Left lung (tissue), 10 donors: ENCODE data around the gene CARD9. TPM values are rescaled to one million over a fixed set of nuclear protein-coding genes. Genes with fewer than 3 reads are reported as not detected.
"Not testable (repeated sequence)": the region's sequence is repeated elsewhere in the genome, so short reads cannot be mapped to it uniquely, and the experiment has no call there.

Source experiments
- ATAC-seq: fragments of 200-7000 bp; cut with Tn5 transposase; one replicate; pipeline ENCODE4 v1.9.1; 2020; ENCODE audit warnings: moderate library complexity
- DNase-seq, 4 donors: peaks; one replicate each; pipeline ENCODE4 v3.0.0-alpha.2; 2013 to 2020
- H3K27ac ChIP-seq, 2 donors: fragments of 200-600 bp; sonication (generic) in 1 of 2; one replicate each; pipeline versions ENCODE4 v1.5.0 to v1.8.0; 2020 to 2021
- H3K27me3 ChIP-seq, 2 donors: fragments of 200-600 bp; sonication (generic) in 1 of 2; one replicate each; pipeline versions ENCODE4 v1.5.0 to v1.8.0; 2020 to 2021
- H3K36me3 ChIP-seq, 2 donors: fragments of 200-600 bp; sonication (generic) in 1 of 2; one replicate each; pipeline versions ENCODE4 v1.5.0 to v1.8.0; 2020 to 2021
- H3K4me1 ChIP-seq, 2 donors: fragments of 200-600 bp; one replicate each; pipeline ENCODE4 v1.8.0; 2021
- H3K4me3 ChIP-seq, 2 donors: fragments of 200-600 bp; sonication (generic) in 1 of 2; one replicate each; pipeline versions ENCODE4 v1.5.0 to v1.8.0; 2020 to 2021; ENCODE audit warnings: mild to moderate bottlenecking in 1 of 2
- H3K9me3 ChIP-seq, 2 donors: fragments of 200-600 bp; sonication (generic) in 1 of 2; one replicate each; pipeline versions ENCODE4 v1.5.0 to v1.8.0; 2020 to 2021
- intact Hi-C, 2 donors: fragments of 100-400 bp; cut with DNase I; formaldehyde crosslinking; loops; one replicate each; pipeline versions ENCODE4 v1.11.2 to v1.14.2; 2022
- polyA plus RNA-seq, 6 donors: library from polyadenylated mRNA; unstranded; fragments of 120-200 nt; gene quantifications; one replicate each; pipeline ENCODE4 v1.2.1, GENCODE V29; 2013; ENCODE audit not compliant: insufficient read length in 6 of 6
- total RNA-seq, 2 donors: library from RNA; stranded (reverse); fragmentation: NEBNext Ultra II Directional; extraction: Animal tissue kit (Norgen Biotek cat#: 25700); gene quantifications; one replicate each; pipeline ENCODE4 v1.2.1, GENCODE V29; 2021
- TF ChIP-seq, protein P1 (sequence below), 2 donors: fragments of 200-600 bp; sonication (generic) in 1 of 2; IDR thresholded peaks; one replicate each; pipeline versions ENCODE4 v1.5.0 to v1.8.0; 2021; ENCODE audit warnings: antibody characterized with exemption in 2 of 2
- donor health status: DM: no; HTN: yes; CAD: no.
- donor health status: DM: no; HTN: no; CAD: no.

The CARD9 gene
- total and polyA plus RNA-seq, 8 donors, result 0.66 to 11.1 (median 1.4) TPM

DNA sequence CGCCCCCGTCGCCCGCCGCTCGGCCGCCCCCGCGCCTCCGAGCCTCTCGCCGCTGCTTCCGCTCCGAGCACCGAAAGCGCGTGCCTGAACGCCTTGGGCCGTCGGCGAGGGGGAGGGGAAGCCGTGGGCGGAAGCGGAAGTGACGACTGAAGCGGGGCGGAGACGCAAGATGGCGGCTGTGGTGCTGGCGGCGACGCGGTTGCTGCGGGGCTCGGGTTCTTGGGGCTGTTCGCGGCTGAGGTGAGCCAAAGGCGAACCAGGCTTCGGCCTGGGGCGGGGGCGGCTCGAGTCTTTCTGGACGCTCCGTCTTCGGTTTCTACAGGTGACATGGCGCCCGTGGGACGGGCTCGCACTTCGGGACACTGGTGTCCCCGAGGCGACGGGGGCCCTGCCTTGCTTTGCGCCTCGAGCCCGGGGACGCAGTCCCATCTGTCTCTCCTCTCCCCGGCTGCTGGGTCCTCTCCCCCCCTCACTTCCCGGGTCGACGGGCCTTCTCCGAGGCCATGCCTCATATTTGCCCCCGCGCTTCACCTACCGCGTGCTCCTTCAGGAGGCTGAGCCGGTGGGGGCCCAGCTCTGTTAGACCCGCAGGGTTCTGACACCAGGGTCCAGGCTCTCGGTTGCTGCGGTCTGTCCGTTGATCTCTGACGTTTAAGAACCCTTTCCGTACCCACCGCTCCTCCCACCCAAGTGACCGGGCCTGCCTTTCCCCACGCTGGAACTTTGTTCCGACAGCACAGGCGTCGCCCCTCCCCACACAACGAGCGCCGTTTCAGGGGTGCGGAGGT, 37.2 kb upstream of the CARD9 start, which contains the start of the genes ENTR1 and PMPCA:
ENTR1 (minus strand) TSS at position 115 of the 788 bp plus-strand sequence. CDS start 217 bp downstream, outside the sequence.
PMPCA (plus strand) TSS at position 159 of the 788 bp plus-strand sequence; CDS start at position 170, 11 bp downstream.
- intact Hi-C loops, result no loop called here
- peak; percentile 93 for ATAC-seq
- peaks cover 0 to 61% of the 10 kb centered on the region in 2 donors for H3K36me3 ChIP-seq
- peaks cover 20 to 32% of the 10 kb centered on the region in 2 donors for H3K4me1 ChIP-seq
- no peaks in the 10 kb centered on the region for H3K9me3 ChIP-seq
- peak within 1 kb of the TSS; percentile 73 to 97 for H3K4me3 ChIP-seq
- peak within 1 kb of the TSS; percentile 71 to 86 for H3K27ac ChIP-seq
- TF ChIP-seq, protein P1, sequence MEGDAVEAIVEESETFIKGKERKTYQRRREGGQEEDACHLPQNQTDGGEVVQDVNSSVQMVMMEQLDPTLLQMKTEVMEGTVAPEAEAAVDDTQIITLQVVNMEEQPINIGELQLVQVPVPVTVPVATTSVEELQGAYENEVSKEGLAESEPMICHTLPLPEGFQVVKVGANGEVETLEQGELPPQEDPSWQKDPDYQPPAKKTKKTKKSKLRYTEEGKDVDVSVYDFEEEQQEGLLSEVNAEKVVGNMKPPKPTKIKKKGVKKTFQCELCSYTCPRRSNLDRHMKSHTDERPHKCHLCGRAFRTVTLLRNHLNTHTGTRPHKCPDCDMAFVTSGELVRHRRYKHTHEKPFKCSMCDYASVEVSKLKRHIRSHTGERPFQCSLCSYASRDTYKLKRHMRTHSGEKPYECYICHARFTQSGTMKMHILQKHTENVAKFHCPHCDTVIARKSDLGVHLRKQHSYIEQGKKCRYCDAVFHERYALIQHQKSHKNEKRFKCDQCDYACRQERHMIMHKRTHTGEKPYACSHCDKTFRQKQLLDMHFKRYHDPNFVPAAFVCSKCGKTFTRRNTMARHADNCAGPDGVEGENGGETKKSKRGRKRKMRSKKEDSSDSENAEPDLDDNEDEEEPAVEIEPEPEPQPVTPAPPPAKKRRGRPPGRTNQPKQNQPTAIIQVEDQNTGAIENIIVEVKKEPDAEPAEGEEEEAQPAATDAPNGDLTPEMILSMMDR (IDR thresholded peaks at IDR 0.05), result no peak
- no peaks in the 10 kb centered on the region for H3K27me3 ChIP-seq
- DNase-seq, result peak; percentile 89 to 99 (median 94)

DNA sequence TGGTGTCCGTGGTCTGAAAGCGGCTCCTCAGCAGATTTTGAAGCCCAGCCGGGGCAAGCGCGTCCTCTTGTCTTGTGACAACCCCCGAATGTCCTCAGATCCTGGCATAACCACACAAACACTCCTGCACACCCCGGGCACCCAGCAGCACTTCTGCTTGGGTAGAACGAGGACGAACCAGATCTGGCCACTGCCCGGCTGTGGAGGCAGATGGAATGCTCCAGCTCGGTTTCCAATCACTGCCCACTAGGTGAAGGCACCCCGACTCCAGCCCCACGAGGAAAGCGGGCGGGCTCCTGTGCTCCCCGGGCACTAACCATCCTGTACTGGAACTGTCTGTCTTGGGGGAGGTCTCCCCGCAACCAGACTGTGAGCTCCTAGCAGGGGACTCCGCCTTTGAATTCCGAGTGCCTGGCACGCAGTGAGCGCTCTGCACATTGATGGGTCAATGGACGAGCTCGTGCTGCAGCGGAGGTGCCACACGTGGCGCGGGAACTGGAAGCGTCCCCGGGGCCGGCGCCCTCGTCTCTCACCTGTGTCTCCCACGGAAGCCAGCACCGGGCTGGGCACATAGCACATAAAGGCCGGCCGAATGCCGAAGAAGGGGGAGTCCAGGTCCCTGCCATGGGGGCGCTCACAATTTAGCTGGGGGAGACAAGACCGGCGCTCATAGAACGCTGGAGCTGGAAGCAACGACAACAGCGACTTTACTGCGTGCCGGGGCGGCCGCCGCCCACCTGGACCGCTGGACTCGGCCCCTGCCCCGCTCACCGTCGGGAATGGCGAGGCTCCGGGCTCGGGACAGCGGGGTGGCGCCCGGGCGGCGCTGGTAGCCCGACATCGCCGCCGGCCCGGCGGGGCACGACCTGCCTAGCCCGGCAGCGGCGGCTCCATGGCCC, 36.3 kb upstream of the CARD9 start:
- Histone ChIP-seq H3K4me1 (peaks cover 20 to 32% of the 10 kb centered on the region in 2 donors), H3K4me3 (peak overlapping the region; percentile 69 to 97), H3K27ac (peak overlapping the region; percentile 13 to 86), H3K27me3 (no peaks in the 10 kb centered on the region), H3K36me3 (peaks cover 0 to 61% of the 10 kb centered on the region in 2 donors), H3K9me3 (no peaks in the 10 kb centered on the region)
- peak; percentile 54 for ATAC-seq
- intact Hi-C loops, result no loop called here
- peak in 2 of 4 donors; percentile 48 to 84 for DNase-seq
- TF ChIP-seq, protein P1 (IDR thresholded peaks at IDR 0.05), result no peak

DNA sequence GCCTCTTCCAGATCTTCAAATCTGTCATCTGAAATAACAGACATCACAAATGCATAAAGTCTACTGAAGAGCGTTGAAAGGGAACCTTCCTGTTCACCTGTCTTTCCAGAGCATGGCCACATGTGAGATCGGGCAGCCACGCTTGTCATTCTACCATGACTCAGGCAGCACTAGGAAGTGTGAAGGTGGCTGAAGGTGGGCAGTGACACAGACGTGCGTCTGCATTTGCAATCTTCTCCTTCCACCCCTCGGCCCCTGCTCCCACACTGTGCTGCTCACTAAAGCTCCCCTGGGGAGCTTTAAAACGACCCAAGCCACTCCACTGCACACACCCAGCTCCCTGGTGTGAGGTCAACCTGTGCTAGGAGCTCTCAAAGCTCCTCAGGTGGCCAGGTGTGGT, 34.4 kb upstream of the CARD9 start:
- peaks cover 20 to 32% of the 10 kb centered on the region in 2 donors for H3K4me1 ChIP-seq
- H3K4me3 ChIP-seq, result no peak overlapping the region
- DNase-seq (no peak), ATAC-seq (no peak)
- H3K36me3 ChIP-seq, result peaks cover 0 to 58% of the 10 kb centered on the region in 2 donors
- no peak overlapping the region for H3K27ac ChIP-seq
- intact Hi-C loops, result no loop called here
- TF ChIP-seq, protein P1 (IDR thresholded peaks at IDR 0.05), result no peak
- no peaks in the 10 kb centered on the region for H3K9me3 ChIP-seq
- H3K27me3 ChIP-seq, result no peaks in the 10 kb centered on the region

DNA sequence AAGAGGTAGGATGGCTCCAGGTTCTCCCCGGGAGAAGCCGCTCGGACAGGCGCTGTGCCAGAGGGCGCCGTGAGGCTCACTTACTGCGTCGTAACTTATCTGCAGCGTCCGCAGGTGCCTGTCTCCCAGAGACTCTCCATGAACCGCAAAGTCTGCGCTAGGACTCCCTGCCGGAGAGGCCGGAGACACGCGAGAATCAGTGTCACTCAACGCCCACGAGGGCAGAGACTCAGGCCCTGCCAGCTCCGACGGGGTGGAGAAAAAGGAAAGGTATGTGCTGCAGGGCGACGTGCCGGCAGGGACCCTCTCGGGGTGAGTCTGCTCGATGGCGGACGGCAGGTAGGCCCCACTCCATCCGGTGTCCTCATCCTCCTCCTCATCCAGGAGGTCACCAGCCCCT, 33.6 kb upstream of the CARD9 start:
- H3K4me3 ChIP-seq, H3K27me3 ChIP-seq, intact Hi-C loops, ATAC-seq, H3K9me3 ChIP-seq, H3K27ac ChIP-seq: not testable (repeated sequence)
- DNase-seq, result peak in 1 of 4 donors; percentile 57
- peaks cover 0 to 55% of the 10 kb centered on the region in 2 donors for H3K36me3 ChIP-seq
- H3K4me1 ChIP-seq, result peaks cover 20 to 29% of the 10 kb centered on the region in 2 donors

DNA sequence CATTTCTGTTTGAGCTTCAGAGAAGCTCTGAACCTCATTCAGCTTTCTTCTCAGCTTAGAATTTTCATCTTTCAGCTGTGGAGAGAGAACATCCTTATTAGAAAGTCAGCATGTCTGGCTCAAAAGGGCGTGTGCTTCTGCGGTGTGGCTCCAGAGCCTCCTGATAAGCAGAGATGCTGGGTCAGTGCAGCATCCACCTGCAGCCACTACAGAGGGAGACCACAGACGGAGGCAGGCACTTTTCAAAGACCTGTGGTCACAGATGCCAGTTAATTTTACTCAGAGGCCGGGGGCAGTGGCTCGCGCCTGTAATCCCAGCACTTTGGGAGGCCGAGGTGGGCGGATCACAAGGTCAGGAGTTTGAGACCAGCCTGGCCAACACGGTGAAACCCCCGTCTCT, 32.4 kb upstream of the CARD9 start:
- H3K9me3 ChIP-seq, intact Hi-C loops, H3K4me3 ChIP-seq, DNase-seq, ATAC-seq, H3K27ac ChIP-seq, H3K27me3 ChIP-seq: not testable (repeated sequence)
- Histone ChIP-seq H3K4me1 (peaks cover 12 to 17% of the 10 kb centered on the region in 2 donors), H3K36me3 (peaks cover 0 to 58% of the 10 kb centered on the region in 2 donors)
